ENCODE data around the gene PAX5.

DNA sequence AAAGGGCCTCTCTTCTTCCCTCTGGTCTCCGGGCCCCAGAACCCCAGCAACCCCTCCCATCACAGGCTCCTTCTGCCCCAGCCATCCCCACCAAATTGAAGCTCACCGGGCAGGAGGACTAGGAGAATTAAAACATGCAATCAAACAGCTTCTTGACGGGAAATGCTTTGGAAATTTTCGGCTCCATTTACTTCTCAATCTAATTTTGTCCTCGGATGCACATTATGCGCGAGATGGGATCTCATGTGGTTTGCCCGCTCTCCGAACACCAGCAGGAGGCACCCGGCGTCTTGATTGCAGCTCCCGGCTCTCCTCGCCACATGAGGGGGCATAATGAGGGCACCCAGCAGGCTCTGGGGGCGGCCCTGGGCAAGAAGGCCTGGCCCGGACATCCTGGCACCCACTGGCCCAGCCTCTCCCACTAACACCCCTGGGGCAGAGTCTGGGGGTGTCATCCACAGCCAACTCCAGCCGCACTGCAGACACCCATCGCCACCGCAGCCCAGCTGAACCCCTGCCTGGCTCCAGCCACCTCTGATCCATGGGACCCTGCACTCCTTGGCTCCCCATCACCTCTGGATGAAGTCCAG is 135.5 kb downstream of the PAX5 start:
- TF ChIP-seq, protein P1, sequence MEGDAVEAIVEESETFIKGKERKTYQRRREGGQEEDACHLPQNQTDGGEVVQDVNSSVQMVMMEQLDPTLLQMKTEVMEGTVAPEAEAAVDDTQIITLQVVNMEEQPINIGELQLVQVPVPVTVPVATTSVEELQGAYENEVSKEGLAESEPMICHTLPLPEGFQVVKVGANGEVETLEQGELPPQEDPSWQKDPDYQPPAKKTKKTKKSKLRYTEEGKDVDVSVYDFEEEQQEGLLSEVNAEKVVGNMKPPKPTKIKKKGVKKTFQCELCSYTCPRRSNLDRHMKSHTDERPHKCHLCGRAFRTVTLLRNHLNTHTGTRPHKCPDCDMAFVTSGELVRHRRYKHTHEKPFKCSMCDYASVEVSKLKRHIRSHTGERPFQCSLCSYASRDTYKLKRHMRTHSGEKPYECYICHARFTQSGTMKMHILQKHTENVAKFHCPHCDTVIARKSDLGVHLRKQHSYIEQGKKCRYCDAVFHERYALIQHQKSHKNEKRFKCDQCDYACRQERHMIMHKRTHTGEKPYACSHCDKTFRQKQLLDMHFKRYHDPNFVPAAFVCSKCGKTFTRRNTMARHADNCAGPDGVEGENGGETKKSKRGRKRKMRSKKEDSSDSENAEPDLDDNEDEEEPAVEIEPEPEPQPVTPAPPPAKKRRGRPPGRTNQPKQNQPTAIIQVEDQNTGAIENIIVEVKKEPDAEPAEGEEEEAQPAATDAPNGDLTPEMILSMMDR (conservative IDR thresholded peaks at IDR 0.05) = no peak
- TF ChIP-seq ZFX (IDR thresholded peaks at IDR 0.05) = no peak
